ENCODE data around the gene CEP72.

The CEP72 gene

GRCh38 chr5:606061-606460 is 6.1 kb upstream of the CEP72 start (continued):
- TF ChIP-seq TSHZ2 (CRISPR knock-in tag; IDR thresholded peaks at IDR 0.05) (no peak), ESRRG (CRISPR knock-in tag; IDR thresholded peaks at IDR 0.05) (no peak), GLIS3 (CRISPR knock-in tag; IDR thresholded peaks at IDR 0.05) (no peak), ARNTL (CRISPR knock-in tag; IDR thresholded peaks at IDR 0.05; ENCODE audit: borderline replicate concordance, low read depth) (no peak), TOX (CRISPR knock-in tag; IDR thresholded peaks at IDR 0.05; ENCODE audit: borderline replicate concordance) (no peak), ZFP30 (CRISPR knock-in tag; IDR thresholded peaks at IDR 0.05) (no peak)

GRCh38 chr5:606526-607399 is 5.4 kb upstream of the CEP72 start:
- ATAC-seq = no peak
- TF ChIP-seq CREB5 (CRISPR knock-in tag; IDR thresholded peaks at IDR 0.05; ENCODE audit: low read depth) (no peak), PPARA (CRISPR knock-in tag; IDR thresholded peaks at IDR 0.05; ENCODE audit: borderline replicate concordance) (no peak), ZNF70 (CRISPR knock-in tag; IDR thresholded peaks at IDR 0.05) (no peak), CSRNP3 (CRISPR knock-in tag; IDR thresholded peaks at IDR 0.05) (no peak), TSHZ2 (CRISPR knock-in tag; IDR thresholded peaks at IDR 0.05) (no peak), POU6F1 (CRISPR knock-in tag; IDR thresholded peaks at IDR 0.05; ENCODE audit: borderline replicate concordance, low read depth) (no peak), ARNTL (CRISPR knock-in tag; IDR thresholded peaks at IDR 0.05; ENCODE audit: borderline replicate concordance, low read depth) (no peak), ZFP30 (CRISPR knock-in tag; IDR thresholded peaks at IDR 0.05) (no peak), BACH2 (CRISPR knock-in tag; IDR thresholded peaks at IDR 0.05; ENCODE audit: borderline replicate concordance) (no peak), TCF4 (CRISPR knock-in tag; IDR thresholded peaks at IDR 0.05; ENCODE audit: borderline replicate concordance) (no peak), ZNF565 (CRISPR knock-in tag; conservative IDR thresholded peaks at IDR 0.05; ENCODE audit: low read depth) (no peak)

- no peak for ATAC-seq
- TF ChIP-seq CREB5 (CRISPR knock-in tag; IDR thresholded peaks at IDR 0.05; ENCODE audit: low read depth) (no peak), TOX (CRISPR knock-in tag; IDR thresholded peaks at IDR 0.05; ENCODE audit: borderline replicate concordance) (no peak), PATZ1 (CRISPR knock-in tag; IDR thresholded peaks at IDR 0.05; ENCODE audit: borderline replicate concordance) (no peak), ZNF565 (CRISPR knock-in tag; conservative IDR thresholded peaks at IDR 0.05; ENCODE audit: low read depth) (no peak), CSRNP3 (CRISPR knock-in tag; IDR thresholded peaks at IDR 0.05) (no peak), PPARA (CRISPR knock-in tag; IDR thresholded peaks at IDR 0.05; ENCODE audit: borderline replicate concordance) (no peak), ZNF70 (CRISPR knock-in tag; IDR thresholded peaks at IDR 0.05) (no peak)
Observed at GRCh38 chr5:607541-608428, 4.4 kb upstream of the CEP72 start.

All from SK-N-SH treated with all-trans-retinoic acid at 6 μM for 48 hours (cell line).